Right hindlimb (tissue), 1 donor: ENCODE data around the gene NTN5.
"Not testable (repeated sequence)": the region's sequence is repeated elsewhere in the genome, so short reads cannot be mapped to it uniquely, and the experiment has no call there.

Experiments
- DNase-seq: peaks from one replicate; pipeline ENCODE4 v3.0.0-alpha.2; 2018

NTN5 gene

DNA sequence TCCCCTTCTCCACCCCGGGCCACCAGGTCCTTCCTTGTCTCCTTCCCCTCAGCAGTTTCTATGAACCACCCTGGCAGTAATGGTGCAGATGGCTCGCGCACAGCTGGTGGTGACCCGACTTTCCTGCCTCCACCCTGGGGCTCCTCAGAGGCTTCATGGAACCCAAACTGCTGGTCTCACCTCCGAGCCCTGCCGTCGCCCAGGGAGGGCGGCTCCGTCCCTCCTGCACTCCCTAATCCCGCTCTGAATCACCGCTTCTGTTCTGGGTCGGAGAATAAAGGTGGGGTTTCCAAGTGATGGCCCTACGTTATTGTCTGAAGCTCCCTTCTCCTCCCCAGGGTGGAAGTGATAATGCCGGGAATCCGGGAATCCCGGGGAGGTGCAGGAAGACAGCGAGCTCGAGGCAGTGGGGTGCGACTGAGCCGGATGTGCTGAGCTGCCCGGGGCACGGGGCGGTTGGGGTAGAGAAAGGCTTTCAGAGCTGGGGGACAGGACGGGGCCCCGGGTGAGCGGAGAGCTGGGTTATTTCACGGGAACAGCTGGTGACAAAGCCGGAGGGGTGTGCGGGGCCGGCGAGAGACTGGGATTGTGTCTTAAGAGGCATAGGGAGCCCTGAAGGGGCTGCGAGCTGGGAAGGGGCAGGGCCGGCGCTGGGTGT, 23.7 kb upstream of the NTN5 start:
- no peak for DNase-seq

DNA sequence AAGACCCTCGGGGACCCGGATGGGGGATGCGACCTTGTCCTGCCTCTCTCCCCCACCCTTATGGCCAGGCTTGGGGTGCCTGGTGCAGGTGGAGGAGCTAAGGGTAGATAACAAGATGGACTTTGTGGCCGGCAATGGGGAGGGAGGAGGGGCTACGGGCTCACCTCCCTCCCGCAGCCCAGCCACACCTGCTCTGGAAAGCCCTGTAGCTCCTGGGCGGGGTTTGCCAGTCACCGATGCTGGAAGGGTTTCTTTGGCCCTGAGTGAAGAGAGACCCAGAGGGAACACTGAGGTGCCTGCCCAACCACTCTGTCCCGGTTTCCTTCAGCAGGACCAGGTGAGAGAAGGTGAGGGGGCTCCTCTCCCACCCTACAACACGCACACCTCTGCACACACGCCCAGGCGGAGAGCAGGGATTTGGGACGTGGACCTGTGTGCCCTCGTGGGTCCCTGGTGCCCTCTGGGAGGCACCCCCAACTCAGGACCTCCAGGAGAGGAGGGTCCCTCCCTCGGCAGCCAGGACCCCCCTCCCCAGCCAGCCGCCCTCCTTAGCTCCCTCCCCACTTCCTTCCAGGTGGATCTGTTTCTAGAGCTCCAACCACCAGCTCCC, 23.0 kb upstream of the NTN5 start, which contains the start of gene FUT2:
Gene FUT2 (plus strand): TSS at position 229 of the 610 bp plus-strand sequence. CDS start 6,986 bp downstream, outside the sequence.
- no peak for DNase-seq

DNA sequence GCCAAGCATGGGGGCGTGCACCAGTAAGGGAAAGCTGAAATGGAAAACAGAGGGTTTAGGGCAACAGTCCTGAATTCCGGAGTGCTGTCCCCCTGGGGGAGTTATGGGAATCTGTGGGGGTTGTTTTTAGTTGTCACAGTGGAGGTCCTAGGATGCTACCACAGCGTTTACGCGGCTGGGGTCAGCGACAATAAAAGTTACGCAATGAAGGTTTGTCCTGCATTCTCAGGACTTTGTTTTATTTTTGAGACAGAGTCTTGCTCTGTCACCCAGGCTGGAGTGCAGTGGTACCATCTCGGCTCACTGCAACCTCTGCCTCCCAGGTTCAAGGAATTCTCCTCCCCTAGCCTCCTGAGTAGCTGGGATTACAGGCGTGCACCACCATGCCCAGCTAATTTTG, 20.8 kb upstream of the NTN5 start:
- DNase-seq = not testable (repeated sequence)

DNA sequence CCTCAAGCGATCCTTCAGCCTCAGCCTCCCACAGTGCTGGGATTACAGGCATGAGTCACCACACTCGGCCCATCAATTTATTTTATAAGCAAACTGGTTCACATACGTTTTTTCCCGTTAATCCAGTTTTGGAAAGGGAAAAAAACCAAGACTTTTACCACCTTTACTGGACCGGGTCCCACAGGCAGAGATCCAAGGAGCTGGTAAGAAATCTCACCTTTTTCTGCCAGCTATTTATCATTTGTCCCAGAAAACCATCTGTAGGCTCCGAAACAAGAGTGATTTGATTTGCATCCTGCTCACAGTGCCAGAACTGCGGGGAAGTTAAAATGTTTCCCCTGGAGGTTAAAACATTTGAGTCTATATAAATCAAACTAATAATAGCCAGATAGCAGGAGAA, 16.6 kb upstream of the NTN5 start:
- DNase-seq = no peak

DNA sequence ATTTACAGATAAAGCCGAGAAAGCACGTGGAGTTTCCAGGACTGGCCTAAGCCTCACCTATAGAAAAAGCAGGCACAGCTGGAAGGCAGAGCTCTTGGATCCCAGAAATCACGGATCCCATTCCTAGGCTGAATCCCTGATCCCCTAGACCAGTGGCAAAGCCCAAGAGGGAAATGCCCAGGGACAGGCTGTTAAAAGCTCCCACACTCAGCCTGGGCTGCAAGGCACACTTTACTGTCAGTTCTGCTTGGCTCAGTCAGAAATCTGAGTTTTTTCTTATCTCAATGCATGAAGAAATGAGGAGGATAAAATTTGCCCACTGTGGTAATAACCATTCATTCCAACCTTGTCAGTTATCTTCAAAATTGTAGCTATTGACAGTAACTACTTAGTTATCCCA, 15.0 kb upstream of the NTN5 start:
- DNase-seq = no peak

DNA sequence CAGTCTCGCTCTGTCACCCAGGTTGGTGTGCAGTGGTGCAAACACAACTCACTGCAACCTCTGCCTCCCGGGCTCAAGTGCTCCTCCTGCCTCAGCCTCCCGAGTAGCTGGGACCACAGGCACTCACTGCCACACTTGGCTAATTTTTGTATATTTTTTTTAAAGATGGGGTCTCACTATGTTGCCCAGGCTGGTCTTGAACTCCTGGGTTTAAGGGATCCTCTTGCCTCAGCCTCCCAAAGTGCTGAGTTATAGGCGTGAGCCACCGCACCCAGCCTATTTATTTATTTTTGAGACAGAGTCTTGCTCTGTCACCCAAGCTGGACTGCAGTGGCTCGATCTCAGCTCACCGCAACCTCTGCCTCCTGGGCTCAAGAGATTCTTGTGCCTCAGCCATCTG, 13.8 kb upstream of the NTN5 start:
- not testable (repeated sequence) for DNase-seq

DNA sequence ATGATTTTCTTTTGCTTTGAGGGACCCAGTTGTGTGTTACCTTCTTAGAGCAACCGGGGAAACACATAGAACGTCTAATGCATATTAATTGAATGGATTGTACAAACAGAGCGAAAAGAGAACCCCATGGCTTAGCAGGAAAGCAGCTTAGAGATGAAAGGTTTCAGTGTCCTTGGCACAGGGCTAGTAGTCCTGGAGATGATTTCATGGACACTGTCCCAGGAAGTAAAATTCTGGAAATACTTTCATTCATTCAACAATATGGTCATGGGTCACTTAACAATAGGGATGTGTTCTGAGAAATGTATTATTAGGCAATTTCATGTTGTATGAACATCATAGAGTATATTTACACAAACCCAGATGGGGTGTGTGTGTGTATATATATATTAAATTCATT, 13.3 kb upstream of the NTN5 start:
- no peak for DNase-seq

DNA sequence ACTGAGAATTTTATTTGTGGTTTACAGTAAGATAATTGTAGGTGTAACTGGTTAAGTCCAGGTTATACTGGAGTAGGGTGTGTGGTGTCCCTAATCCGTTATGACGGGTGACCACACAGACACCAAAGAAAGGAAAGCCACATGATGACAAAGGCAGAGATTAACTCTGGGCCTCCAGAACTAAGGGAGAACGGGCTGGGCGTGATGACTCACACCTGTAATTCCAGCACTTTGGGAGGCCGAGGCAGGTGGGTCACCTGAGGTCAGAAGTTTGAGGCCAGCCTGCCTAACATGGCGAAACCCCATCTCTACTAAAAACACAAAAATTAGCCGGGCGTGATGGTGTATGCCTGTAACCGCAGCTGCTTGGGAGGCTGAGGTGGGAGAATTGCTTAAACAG, 12.8 kb upstream of the NTN5 start:
- DNase-seq = no peak

DNA sequence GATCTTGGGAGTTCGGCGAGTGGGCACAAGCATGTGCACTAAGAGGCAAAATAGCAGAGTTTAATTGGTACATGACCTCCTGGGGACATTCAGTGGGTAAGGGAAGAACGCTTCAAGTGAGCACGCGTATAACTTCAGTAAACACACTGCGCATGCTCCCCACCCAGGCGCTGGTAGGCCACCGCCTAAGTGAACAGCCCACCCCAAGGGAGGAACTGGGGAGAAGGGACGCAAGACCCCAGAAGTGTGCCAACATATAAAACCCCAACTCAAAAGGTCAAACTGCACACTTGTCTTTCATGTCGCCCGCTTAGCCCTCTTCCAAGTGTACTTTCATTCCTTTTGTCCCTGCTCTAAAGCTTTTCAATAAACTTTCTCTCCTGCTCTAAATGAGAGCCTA, 10.5 kb upstream of the NTN5 start:
- DNase-seq = peak; percentile 71

DNA sequence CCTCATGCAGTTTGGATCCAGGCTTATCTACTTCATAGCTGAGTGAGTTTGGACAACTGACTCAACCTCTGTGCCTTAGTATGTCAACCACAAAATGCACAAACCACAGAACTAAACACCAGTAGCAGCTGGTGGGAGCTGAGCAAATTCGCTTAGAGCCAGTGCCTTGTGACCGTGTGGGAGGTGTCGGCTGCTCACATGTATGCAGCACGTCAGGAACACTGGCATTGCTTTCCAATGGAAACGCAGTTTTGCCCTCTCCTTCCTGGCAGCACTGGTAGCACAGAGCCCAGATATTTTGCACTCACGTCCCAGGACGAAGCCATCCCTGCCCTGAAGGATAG, 8.3 kb upstream of the NTN5 start:
- no peak for DNase-seq

DNA sequence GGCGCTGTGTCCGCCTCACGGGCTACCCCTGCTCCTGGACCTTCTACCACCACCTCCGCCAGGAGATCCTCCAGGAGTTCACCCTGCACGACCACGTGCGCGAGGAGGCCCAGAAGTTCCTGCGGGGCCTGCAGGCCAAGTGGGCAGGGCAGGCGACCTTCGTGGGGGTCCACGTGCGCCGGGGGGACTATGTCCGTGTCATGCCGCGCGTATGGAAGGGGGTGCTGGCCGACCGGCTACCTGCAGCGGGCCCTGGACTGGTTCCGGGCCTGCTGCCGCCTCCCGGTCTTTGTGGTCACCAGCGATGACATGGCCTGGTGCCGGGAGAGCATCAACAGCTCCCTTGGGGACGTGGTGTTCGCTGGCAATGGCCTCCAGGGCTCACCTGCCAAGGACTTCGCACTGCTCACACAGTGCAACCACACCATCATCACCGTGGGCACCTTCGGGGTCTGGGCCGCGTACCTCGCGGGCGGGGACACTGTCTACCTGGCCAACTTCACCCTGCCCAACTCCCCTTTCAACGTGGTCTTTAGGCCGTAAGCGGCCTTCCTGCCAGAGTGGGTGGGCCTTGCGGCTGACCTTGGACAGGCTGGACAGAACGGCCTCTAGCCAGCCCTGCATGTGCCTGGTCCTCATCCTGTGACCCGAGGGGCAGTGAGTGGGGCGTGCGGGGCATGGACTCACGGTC, 7.8 kb upstream of the NTN5 start:
- DNase-seq = no peak

DNA sequence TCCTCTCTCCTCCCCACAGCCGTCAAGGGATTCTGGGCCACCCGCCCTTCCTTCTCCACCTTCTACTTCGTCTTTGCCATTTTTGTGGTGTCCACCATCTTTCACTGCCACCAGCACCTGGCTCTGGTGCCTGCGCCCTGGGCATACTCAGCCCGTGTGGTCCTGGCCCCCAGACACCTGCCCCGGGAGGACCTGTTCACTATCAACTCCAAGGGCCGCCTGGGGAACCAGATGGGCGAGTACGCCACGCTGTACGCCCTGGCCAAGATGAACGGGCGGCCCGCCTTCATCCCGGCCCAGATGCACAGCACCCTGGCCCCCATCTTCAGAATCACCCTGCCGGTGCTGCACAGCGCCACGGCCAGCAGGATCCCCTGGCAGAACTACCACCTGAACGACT, 7.2 kb upstream of the NTN5 start:
- not testable (repeated sequence) for DNase-seq

DNA sequence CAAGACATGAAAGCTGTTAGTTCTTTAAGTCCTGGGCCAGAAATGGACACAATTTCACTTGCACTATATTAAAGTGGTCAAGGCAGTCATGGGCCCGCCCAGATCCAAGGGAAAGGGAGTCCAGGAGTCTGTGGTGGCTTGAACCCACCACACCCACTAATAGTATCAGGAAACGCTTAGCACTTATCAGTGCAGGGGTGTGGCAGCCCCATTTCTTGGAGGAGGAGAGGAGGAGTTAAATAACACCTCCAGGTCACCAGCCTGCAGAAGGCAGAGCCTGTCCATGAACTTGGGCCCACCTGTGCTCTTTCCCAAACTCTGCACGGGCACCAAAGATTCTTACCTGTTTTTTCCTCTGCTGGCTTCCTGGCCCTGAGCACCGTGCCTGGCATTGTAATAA, 5.4 kb upstream of the NTN5 start:
- DNase-seq = no peak

DNA sequence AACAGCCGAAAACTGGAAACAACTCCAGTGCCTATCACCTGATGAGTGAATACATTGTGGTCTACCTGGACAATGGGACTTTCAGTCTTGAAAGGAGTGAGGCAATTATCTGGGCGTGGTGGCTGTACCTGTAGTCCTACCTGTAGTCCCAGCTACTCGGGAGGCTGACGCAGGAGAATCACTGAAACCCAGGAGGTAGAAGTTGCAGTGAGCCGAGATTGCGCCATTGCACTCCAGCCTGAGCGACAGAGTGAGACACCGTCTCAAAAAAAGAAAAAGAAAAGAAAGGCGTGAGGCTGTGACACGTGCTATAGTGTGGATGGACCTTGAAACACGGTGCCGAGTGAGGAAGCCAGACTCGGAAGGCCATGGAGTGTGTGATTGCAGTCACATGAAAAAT, 4.1 kb upstream of the NTN5 start:
- no peak for DNase-seq

DNA sequence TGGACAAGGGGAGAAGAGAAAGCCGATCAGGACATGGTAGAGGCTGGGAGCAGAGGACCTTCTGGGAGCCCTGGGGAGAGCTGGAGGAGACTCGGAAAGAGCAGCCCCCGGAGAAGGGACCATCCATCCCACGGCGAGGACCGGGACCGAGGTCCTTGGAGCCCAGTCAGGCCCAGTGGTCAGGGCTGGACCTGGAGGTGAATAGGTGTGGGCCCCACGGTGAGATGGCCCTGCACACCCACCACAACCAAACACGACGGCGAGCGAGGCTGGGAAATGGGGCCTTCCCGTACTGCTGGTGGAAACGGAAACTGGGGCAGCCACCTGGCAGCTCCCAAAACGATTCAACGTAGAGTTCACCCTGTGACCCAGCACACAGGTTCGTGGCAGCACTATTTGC, 3.7 kb upstream of the NTN5 start:
- no peak for DNase-seq

DNA sequence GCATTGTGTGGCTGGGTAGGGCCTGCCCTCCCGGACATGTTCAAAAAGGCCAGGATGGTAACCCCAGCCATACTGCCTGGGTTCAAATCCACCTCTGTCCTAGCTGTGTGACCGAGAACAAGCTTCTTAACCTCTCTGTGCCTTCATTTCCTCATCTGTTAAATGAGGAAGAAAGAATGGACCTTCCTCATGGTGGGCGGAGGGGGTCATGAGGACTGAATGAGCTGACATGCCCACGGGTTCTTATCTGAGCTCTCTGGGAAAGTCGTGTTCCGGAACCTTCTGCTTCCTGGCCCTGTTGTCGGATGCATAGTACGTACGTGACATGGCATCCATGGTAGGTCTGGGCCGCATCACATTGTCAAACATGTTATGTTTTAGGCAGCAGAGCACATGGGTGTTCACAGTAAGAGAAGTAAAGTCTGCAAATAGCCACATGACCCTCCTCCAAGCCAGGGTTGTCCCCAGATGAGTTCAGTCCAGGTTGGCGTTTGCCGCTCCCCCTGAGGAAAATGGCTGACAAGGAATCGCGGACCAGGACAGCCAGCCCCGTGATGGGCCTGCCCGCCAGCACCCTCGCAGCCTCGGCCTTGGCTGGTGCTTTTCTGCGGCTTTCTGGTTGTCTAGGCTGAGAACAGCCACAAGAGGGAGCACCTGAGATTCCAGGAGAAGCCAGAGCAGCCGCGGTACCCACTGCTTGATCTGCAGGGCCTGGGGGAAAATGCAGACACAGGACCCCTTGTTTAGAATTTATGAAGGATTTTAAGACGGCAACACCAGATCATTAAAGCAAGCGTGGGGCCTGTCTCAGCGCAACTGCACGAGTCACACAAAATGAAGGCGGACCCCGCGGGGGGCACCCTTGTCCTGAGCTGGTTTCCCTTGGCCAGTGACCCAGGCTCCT, 2.4 kb upstream of the NTN5 start:
- peak; percentile 88 for DNase-seq

DNA sequence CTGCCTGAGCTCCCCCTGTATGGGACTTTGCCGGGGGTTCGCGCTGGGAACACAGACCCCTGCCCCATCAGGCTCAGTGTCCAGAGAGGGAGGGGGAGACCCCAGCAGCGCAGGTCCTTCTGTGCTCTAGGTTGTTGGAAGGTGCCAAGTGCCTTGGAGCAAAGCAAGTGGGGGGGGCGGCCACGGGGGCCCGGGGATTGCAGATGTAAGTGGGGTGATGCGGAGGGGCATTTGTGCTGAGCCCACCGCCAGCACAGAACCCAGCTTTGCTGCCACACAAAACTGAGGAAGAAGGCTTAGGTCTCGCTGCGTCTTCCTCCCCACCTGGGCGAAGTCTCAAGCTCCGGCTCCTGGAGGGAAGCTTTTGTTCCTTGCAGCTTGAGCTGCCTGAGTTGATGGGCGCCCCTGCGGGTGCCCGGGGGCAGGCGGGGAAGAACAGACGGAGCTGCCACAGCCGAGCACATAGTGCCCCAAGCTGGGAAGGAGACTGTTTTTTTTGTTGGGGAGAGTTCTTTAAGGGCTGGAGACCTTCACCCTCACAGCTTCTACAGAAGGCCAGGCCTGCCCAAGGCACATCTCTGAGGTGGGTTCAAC, 1.5 kb upstream of the NTN5 start:
- DNase-seq = no peak

DNA sequence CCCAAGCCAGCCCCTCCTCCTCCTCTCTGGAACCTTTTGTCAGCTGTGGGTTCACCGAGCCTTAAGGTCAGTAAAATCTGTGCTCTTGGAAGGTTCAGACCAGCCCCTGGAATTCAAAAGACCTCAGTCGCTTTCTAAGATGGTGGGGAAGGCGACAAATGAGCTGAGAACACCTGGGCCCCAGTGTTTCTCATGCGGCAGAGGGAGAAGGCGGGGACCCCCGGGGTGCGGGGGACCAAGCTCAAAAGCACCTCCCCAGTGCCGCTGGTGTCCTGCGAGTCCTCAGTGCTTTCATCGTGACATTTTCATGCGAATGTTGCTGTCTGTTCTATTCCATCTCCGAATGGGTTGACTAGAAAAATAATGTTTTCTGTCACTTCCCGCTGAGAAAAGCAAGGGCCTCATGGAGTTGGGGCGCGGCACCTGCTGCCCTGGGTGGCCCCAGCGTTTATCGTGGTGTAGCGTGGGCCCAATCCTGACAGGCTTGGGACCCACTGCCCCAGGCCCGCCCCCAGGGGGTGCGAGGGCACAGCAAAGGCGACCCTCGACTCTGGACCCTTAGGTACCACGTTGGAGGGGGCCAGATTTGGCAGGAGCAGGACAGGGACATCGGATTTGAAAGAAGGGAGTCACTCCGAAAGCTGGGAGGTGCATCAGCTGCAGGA, 751 bp upstream of the NTN5 start:
- no peak for DNase-seq

DNA sequence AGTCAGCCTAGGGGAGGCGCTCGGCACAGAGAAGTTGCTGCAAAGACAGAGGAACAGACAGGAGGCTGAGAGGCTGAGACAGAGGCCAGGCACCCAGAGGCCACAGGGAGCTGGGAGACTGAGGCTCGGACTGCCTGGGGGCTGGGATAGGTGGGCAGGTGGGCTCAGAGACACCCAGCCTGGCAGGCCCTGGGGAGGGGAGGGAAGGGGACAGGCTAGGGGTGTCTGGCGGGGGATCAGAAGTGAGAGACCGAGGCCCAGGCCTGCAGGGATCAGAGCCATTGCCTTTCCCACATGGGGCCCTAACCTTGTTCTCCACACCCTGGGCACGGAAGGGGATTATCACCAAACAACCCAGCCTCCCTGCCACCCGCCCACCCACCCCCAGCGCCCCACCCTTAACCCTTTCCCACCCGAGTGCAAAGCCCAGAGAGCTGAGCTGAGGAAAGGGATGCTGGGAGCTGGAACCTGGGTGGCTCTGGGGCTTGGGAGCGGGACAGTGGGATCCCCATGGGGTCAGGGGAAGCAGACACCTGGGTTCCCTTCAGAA, 1.3 kb downstream of the NTN5 start:
- peak; percentile 31 for DNase-seq

DNA sequence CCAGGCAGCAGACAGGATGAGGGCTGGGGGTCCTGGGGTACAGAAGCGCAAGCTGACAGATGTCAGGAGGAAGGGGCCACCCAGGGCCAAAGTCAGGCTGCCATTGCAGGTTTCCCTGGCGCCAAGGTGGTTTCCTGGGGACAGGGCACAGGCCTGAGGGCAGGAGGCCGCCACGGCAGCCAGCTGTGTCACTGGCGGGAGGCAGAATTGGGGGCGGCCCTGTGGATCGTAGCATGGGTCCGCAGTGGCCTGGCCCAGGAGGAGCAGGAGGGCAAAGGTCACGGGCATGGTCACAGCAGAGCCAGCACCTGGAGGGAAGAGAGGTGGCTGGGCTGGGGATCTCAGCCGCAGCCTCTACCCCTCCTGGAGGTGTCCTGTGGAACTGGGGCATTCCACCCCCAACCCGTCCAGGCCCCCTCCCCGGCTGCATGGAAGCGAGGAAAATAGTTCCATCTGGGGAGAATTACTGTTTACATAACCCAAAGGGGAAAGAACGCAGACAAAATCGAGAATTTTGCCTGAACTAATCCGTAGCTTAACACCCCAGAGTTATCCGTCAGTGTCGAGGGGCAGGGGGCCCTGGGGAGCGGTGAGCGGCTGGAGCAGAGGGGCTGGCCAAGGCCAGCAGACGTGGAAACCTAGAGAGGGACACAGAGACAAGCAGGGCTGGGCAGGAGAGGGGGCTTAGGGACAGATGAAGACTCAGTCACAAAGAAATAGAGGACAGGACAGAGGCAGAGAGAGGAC, 1.9 kb downstream of the NTN5 start:
- peak; percentile 54 for DNase-seq

DNA sequence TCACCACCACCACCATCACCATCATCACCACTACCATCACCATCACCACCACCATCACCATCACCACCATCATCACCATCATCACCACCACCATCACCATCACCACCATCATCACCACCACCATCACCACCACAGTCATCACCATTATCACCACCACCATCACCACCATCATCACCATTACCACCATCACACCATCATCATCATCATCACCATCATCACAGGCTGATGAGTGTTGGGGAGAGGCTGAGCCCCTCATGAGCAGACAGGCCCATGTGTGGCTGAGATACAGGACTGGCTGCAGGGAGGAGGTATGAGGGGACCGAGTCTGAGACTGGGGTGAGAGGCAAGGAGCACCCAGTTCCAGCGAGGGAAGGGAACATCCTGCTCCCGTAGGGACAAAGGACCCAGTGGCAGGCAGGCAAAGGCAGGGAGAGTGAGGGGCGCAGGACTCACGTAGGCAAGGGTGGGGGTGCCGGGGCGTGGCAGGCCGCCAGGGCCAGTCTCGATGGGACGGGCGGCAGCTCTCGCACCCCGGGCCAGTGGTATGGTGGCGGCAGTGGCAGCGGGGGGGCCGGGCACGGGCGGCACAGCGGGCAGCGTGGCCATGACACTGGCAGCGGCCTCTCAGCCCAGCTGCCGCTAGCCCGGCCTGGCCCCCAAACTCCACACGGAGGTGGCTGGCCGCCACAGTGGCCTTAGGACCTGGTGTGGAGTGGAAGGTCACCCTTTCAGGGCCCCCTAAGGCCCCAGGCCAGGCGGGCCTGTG, 2.7 kb downstream of the NTN5 start:
- no peak for DNase-seq
